OCI-LY1 (cell line): ENCODE data around the gene TSR1.

ENCODE experiments used
- H2AFZ ChIP-seq: fragments of 200-600 bp; sonication (generic), shearing (Covaris generic); 2 replicates; pipeline ENCODE4 v1.6.0; 2014; ENCODE audit warnings: antibody characterized with exemption, mild to moderate bottlenecking, low read length
- H3F3A ChIP-seq: fragments of 200-600 bp; sonication (generic), shearing (Covaris generic); 2 replicates; pipeline ENCODE4 v1.6.0; 2014; ENCODE audit warnings: mild to moderate bottlenecking, antibody characterized with exemption, low read length, moderate library complexity; ENCODE audit not compliant: insufficient read depth
- H3K27ac ChIP-seq: fragments of 200-600 bp; sonication (generic); 2 replicates; pipeline ENCODE4 v1.5.1; 2014; ENCODE audit warnings: low read length, mixed run types, mild to moderate bottlenecking, low read depth; ENCODE audit not compliant: poor library complexity, severe bottlenecking
- H3K27me3 ChIP-seq: fragments of 200-600 bp; sonication (generic); 2 replicates; pipeline ENCODE4 v1.6.0; 2014; ENCODE audit warnings: antibody characterized with exemption, mild to moderate bottlenecking, low read length, moderate library complexity; ENCODE audit not compliant: insufficient read depth
- H3K36me3 ChIP-seq: fragments of 200-600 bp; sonication (generic); 2 replicates; pipeline ENCODE4 v1.6.1; 2014; ENCODE audit warnings: mild to moderate bottlenecking, antibody characterized with exemption, low read length, moderate library complexity, mixed read lengths; ENCODE audit not compliant: insufficient read depth
- H3K4me1 ChIP-seq: fragments of 200-600 bp; sonication (generic); 2 replicates; pipeline ENCODE4 v1.5.1; 2014; ENCODE audit warnings: mild to moderate bottlenecking, low read length, moderate library complexity; ENCODE audit not compliant: insufficient read depth, severe bottlenecking
- H3K4me2 ChIP-seq: fragments of 200-600 bp; sonication (generic), shearing (Covaris generic); 2 replicates; pipeline ENCODE4 v1.6.1; 2014; ENCODE audit warnings: low read length
- H3K4me3 ChIP-seq: fragments of 200-600 bp; sonication (generic); 2 replicates; pipeline ENCODE4 v1.5.1; 2014; ENCODE audit warnings: low read length, low read depth, mild to moderate bottlenecking, mixed read lengths; ENCODE audit not compliant: poor library complexity, severe bottlenecking
- H3K79me2 ChIP-seq: fragments of 200-600 bp; shearing (Covaris generic); 2 replicates; pipeline ENCODE4 v1.6.1; 2016; ENCODE audit warnings: mixed run types, low read length, mixed read lengths; ENCODE audit not compliant: insufficient read depth
- H3K9ac ChIP-seq: fragments of 200-600 bp; sonication (generic), shearing (Covaris generic); 2 replicates; pipeline ENCODE4 v1.6.1; 2014; ENCODE audit warnings: mild to moderate bottlenecking, low read length, mixed read lengths
- H3K9me2 ChIP-seq: fragments of 200-600 bp; sonication (generic), shearing (Covaris generic); 2 replicates; pipeline ENCODE4 v1.6.1; 2014; ENCODE audit warnings: low read depth, mild to moderate bottlenecking, low read length, mixed read lengths
- H3K9me3 ChIP-seq: fragments of 200-600 bp; shearing (Covaris generic); 2 replicates; pipeline ENCODE4 v1.6.1; 2014; ENCODE audit warnings: low read length, mixed read lengths
- H4K20me1 ChIP-seq: fragments of 200-600 bp; sonication (generic), shearing (Covaris generic); 2 replicates; pipeline ENCODE4 v1.6.0; 2016; ENCODE audit warnings: mild to moderate bottlenecking, low read length; ENCODE audit not compliant: insufficient read depth
- CTCF ChIP-seq: fragments of 200-600 bp; sonication (generic), shearing (Covaris generic); IDR thresholded peaks from 2 replicates; pipeline ENCODE4 v1.5.1; 2017; ENCODE audit warnings: mild to moderate bottlenecking, antibody characterized with exemption, low read length, moderate library complexity, mixed read lengths
- EZH2 ChIP-seq: fragments of 200-600 bp; sonication (generic), shearing (Covaris generic); IDR thresholded peaks from 2 replicates; pipeline ENCODE4 v1.8.0; 2017; ENCODE audit warnings: borderline replicate concordance, mixed run types, mild to moderate bottlenecking, antibody characterized with exemption, low read length, moderate library complexity, mixed read lengths

The TSR1 gene

GRCh38 chr17:2371183-2372130, 35.2 kb upstream of the TSR1 start:
- no peaks in the 10 kb centered on the region for H3K79me2 ChIP-seq
- H3F3A ChIP-seq: no peaks in the 10 kb centered on the region
- no peak overlapping the region for H2AFZ ChIP-seq
- H3K36me3 ChIP-seq: peaks cover 19% of the 10 kb centered on the region
- H3K9me2 ChIP-seq: no peaks in the 10 kb centered on the region
- TF ChIP-seq EZH2 (no peak), CTCF (no peak)
- H3K27ac ChIP-seq: no peak overlapping the region
- H3K4me3 ChIP-seq: no peak overlapping the region
- no peak overlapping the region for H3K4me2 ChIP-seq
- no peaks in the 10 kb centered on the region for H3K9me3 ChIP-seq
- H3K27me3 ChIP-seq: no peaks in the 10 kb centered on the region
- no peak overlapping the region for H3K9ac ChIP-seq
- H3K4me1 ChIP-seq: no peaks in the 10 kb centered on the region
- no peaks in the 10 kb centered on the region for H4K20me1 ChIP-seq

GRCh38 chr17:2370211-2370589, 33.9 kb upstream of the TSR1 start:
- Histone ChIP-seq H3K27me3 (no peaks in the 10 kb centered on the region), H3K9ac (no peak overlapping the region), H3K27ac (no peak overlapping the region), H3K9me3 (no peaks in the 10 kb centered on the region), H4K20me1 (no peaks in the 10 kb centered on the region), H3K79me2 (no peaks in the 10 kb centered on the region), H3F3A (no peaks in the 10 kb centered on the region), H3K9me2 (no peaks in the 10 kb centered on the region), H2AFZ (no peak overlapping the region), H3K4me3 (no peak overlapping the region), H3K4me2 (no peak overlapping the region), H3K4me1 (no peaks in the 10 kb centered on the region), H3K36me3 (peaks cover 7% of the 10 kb centered on the region)
- no peak for TF ChIP-seq CTCF
- TF ChIP-seq EZH2: no peak

- H3K36me3 ChIP-seq: peaks cover 4% of the 10 kb centered on the region; the same call in 1 of the 2 replicates
Measured at GRCh38 chr17:2369551-2370210, 33.4 kb upstream of the TSR1 start.

More at GRCh38 chr17:2369551-2370210, 33.4 kb upstream of the TSR1 start:
- Histone ChIP-seq H3K9me2 (no peaks in the 10 kb centered on the region), H3K4me2 (no peak overlapping the region), H3K4me3 (no peak overlapping the region), H2AFZ (no peak overlapping the region), H3K9ac (no peak overlapping the region), H4K20me1 (no peaks in the 10 kb centered on the region), H3K27me3 (no peaks in the 10 kb centered on the region), H3K79me2 (no peaks in the 10 kb centered on the region), H3K27ac (no peak overlapping the region), H3K9me3 (no peaks in the 10 kb centered on the region), H3K4me1 (no peaks in the 10 kb centered on the region), H3F3A (no peaks in the 10 kb centered on the region)
- TF ChIP-seq CTCF (no peak), EZH2 (no peak)
